CD4-positive, alpha-beta T cell (primary cell): ENCODE measurements around the gene VPS13D. TPM values are rescaled to one million over a fixed set of nuclear protein-coding genes. Genes with fewer than 3 reads are reported as not detected.

Experiments used
- ATAC-seq: fragments of 200-7000 bp; cut with Tn5 transposase; one replicate; pipeline ENCODE4 v1.10.0; 2022; ENCODE audit warnings: mild to moderate bottlenecking; ENCODE audit not compliant: poor library complexity
- CTCF ChIA-PET: fragments of 350-600 bp; sonication (Branson Sonifier 250); formaldehyde crosslinking; loops from one replicate; lab custom pipeline; 2021; ENCODE audit warnings: antibody characterized with exemption, inconsistent platforms; lab: Charles Lee
- POLR2A ChIA-PET: fragments of 350-600 bp; sonication (Branson Sonifier 250); formaldehyde crosslinking; loops from one replicate; lab custom pipeline; 2021; ENCODE audit warnings: antibody characterized with exemption, inconsistent platforms; lab: Charles Lee
- DNase-seq, 14 experiments: peaks; one replicate each; pipeline ENCODE4 v3.0.0-alpha.2; 2013 to 2020; ENCODE audit warnings: mixed read lengths in 2 of 14
- H3K27ac ChIP-seq, 2 donors: one replicate each; pipeline versions ENCODE4 v1.5.1 to v1.7.0; 2013; ENCODE audit warnings: low read length in 2 of 2, low read depth in 1 of 2, mild to moderate bottlenecking in 1 of 2
- H3K27me3 ChIP-seq, 2 experiments: 1 replicate in 1 of 2; 2 replicates in 1 of 2; pipeline versions ENCODE4 v1.6.1 to v1.7.0; 2013; ENCODE audit warnings: low read length in 2 of 2, control low read depth in 1 of 2, mild to moderate bottlenecking in 1 of 2, moderate library complexity in 1 of 2; ENCODE audit not compliant: insufficient read depth in 2 of 2, control insufficient read depth in 1 of 2
- H3K36me3 ChIP-seq: one replicate; pipeline ENCODE4 v1.6.1; 2013; ENCODE audit warnings: low read length, control low read depth; ENCODE audit not compliant: insufficient read depth
- H3K4me1 ChIP-seq: one replicate; pipeline ENCODE4 v1.6.1; 2013; ENCODE audit warnings: low read length, control low read depth; ENCODE audit not compliant: insufficient read depth
- H3K4me3 ChIP-seq: one replicate; pipeline ENCODE4 v1.5.1; 2013; ENCODE audit warnings: mild to moderate bottlenecking, low read length, moderate library complexity
- H3K9me3 ChIP-seq, 2 experiments: 1 replicate in 1 of 2; 2 replicates in 1 of 2; pipeline versions ENCODE4 v1.6.1 to v1.7.0; 2013; ENCODE audit warnings: low read length in 2 of 2, mild to moderate bottlenecking in 2 of 2, control low read depth in 1 of 2, moderate library complexity in 1 of 2; ENCODE audit not compliant: control insufficient read depth in 1 of 2, insufficient read depth in 1 of 2
- H3K27ac Mint-ChIP-seq: one replicate; pipeline ENCODE4 v1.8.0; 2020; ENCODE audit warnings: mixed read lengths
- H3K27me3 Mint-ChIP-seq: one replicate; pipeline ENCODE4 v1.8.0; 2021; ENCODE audit warnings: mixed read lengths
- H3K36me3 Mint-ChIP-seq: one replicate; pipeline ENCODE4 v1.8.0; 2021; ENCODE audit warnings: low read depth, mixed read lengths
- H3K4me1 Mint-ChIP-seq: one replicate; pipeline ENCODE4 v1.8.0; 2021; ENCODE audit warnings: low read depth, mixed read lengths
- H3K4me3 Mint-ChIP-seq: one replicate; pipeline ENCODE4 v1.8.0; 2020; ENCODE audit warnings: mild to moderate bottlenecking, mixed read lengths
- H3K9me3 Mint-ChIP-seq: one replicate; pipeline ENCODE4 v1.8.0; 2020; ENCODE audit warnings: mixed read lengths
- CTCF ChIP-seq: fragments of 200-600 bp; IDR thresholded peaks from one replicate; pipeline ENCODE4 v1.8.0; 2022; ENCODE audit warnings: antibody characterized with exemption, mild to moderate bottlenecking
- intact Hi-C, 2 experiments: fragments of 100-400 bp; cut with DNase I in 1 of 2; cut with micrococcal nuclease in 1 of 2; formaldehyde crosslinking; loops; one replicate each; pipeline versions ENCODE4 v1.15.1 to v1.9.0; 2023 to 2025; cut with DNase I, micrococcal nuclease
- total RNA-seq, 174 experiments: library from RNA in 2 of 174; stranded (reverse) in 2 of 174; gene quantifications; one replicate each; pipeline ENCODE4 v1.2.3 and lab custom pipeline; 2021 to 2026

VPS13D gene
- total RNA-seq, 2 experiments from 2014 or later = 63.0 to 67.3 TPM

- intact Hi-C loops = no loop called here
- Mint-ChIP-seq H3K4me3 (no peak overlapping the region), H3K27ac (no peak overlapping the region), H3K36me3 (peaks cover 83% of the 10 kb centered on the region), H3K4me1 (peaks cover 14% of the 10 kb centered on the region), H3K27me3 (no peaks in the 10 kb centered on the region), H3K9me3 (no peaks in the 10 kb centered on the region)
- ATAC-seq (no peak), DNase-seq (no peak)
- no peak for TF ChIP-seq CTCF
- peaks cover 58% of the 10 kb centered on the region for H3K36me3 ChIP-seq
- H3K4me3 ChIP-seq = no peak overlapping the region
- POLR2A ChIA-PET = no interaction called here
- H3K9me3 ChIP-seq = no peaks in the 10 kb centered on the region
- no peak overlapping the region for H3K27ac ChIP-seq
- no peaks in the 10 kb centered on the region for H3K4me1 ChIP-seq
- CTCF ChIA-PET = no interaction called here
- H3K27me3 ChIP-seq = no peaks in the 10 kb centered on the region
Observed at GRCh38 chr1:12287869-12288268, 58.0 kb downstream of the VPS13D start.

- Mint-ChIP-seq H3K4me1 (peaks cover 11% of the 10 kb centered on the region), H3K4me3 (no peak overlapping the region), H3K27ac (no peak overlapping the region), H3K9me3 (no peaks in the 10 kb centered on the region), H3K36me3 (peaks cover 86% of the 10 kb centered on the region), H3K27me3 (no peaks in the 10 kb centered on the region)
- H3K27ac ChIP-seq = no peak overlapping the region
- intact Hi-C loops = no loop called here
- H3K9me3 ChIP-seq = no peaks in the 10 kb centered on the region
- CTCF ChIA-PET = no interaction called here
- no peak for TF ChIP-seq CTCF
- H3K4me1 ChIP-seq = no peaks in the 10 kb centered on the region
- ATAC-seq (no peak), DNase-seq (no peak)
- no peak overlapping the region for H3K4me3 ChIP-seq
- H3K27me3 ChIP-seq = no peaks in the 10 kb centered on the region
- POLR2A ChIA-PET = no interaction called here
- peaks cover 61% of the 10 kb centered on the region for H3K36me3 ChIP-seq
Observed at GRCh38 chr1:12290828-12291227, 61.0 kb downstream of the VPS13D start.

- POLR2A ChIA-PET = no interaction called here
- H3K27ac ChIP-seq = no peak overlapping the region
- H3K27ac Mint-ChIP-seq = no peak overlapping the region
- no peaks in the 10 kb centered on the region for H3K9me3 ChIP-seq
- H3K27me3 ChIP-seq = no peaks in the 10 kb centered on the region
- no peaks in the 10 kb centered on the region for H3K4me1 Mint-ChIP-seq
- no peak overlapping the region for H3K4me3 ChIP-seq
- no peak for DNase-seq
- CTCF ChIA-PET = no interaction called here
- H3K4me3 Mint-ChIP-seq = no peak overlapping the region
- H3K36me3 ChIP-seq = peaks cover 58% of the 10 kb centered on the region
- no peak for ATAC-seq
- H3K27me3 Mint-ChIP-seq = no peaks in the 10 kb centered on the region
- H3K36me3 Mint-ChIP-seq = peaks cover 87% of the 10 kb centered on the region
- TF ChIP-seq CTCF = no peak
- no peaks in the 10 kb centered on the region for H3K9me3 Mint-ChIP-seq
- intact Hi-C loops = no loop called here
- H3K4me1 ChIP-seq = no peaks in the 10 kb centered on the region
Observed at GRCh38 chr1:12293416-12293815, 63.6 kb downstream of the VPS13D start.
